Measurements from ENCODE around the gene LMOD2.

The LMOD2 gene

DNA sequence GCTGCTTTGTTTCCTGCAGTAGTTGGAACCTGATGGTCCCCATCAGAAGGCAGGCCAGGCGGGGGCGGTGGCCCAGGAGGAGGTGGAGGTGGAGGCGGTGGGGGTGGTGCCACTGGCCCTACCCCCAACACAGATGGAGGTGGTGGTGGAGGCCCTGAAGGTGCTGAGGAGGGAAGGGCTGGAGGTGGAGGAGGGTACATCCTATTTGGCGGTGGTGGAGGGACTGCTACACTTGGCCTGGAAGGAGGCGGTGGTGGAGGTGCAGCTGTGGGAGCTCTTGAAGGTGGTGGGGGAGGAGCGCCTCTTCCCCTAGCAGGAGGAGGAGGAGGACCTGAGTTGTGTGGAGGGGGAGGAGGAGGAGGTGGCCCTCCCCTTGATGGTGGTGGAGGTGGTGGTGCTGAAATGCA, 36.8 kb downstream of the LMOD2 start:
- Histone ChIP-seq H3K36me3 (replicated peaks) (peaks cover 12% of the 10 kb centered on the region), H3K4me3 (ENCODE audit: low read depth, low read length) (no peak overlapping the region), H3K27me3 (replicated peaks) (no peaks in the 10 kb centered on the region), H3K27ac (no peak overlapping the region)
- in situ Hi-C loops (cut with HindIII; ENCODE audit: low pct_ligation_motif_present, low sequenced_read_pairs) = no loop called here
- no peak for TF ChIP-seq CTCF (IDR thresholded peaks at IDR 0.05; ENCODE audit: low read depth, low read length, missing control alignments)
- DNase-seq = no peak

DNA sequence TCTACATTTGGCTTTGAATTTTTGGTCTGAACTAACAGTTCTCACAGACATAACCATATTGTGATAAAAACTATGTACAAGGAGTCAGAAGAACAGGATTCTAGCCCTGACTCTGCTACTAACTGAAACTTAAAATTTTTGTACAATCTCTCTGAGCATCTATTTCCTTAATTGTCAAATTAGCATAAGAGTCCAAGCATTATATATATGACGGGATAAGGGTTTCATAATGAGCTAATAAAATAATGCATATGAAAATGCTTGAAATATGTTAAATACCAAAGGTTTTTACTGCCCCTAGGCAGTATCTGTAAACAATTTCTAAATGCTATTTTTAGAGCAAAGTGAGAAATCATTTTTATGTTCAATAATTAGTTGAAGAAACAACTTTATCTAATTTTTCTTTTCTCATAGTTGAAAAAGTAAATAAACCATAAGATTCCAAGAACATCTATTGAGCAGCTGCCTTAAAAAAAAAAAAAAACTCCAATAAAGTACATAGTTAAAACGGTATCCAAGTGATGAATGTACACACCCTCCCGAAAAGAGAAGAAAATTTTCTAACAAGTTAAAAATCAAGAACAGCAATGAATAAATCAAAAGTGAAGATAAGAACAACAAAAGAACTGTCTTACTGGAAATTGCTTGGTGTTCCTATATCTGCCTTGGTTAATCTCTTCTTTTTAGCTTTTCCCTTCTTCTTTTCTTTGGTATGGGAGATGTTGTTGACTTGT, 40.4 kb downstream of the LMOD2 start:
- H3K36me3 ChIP-seq (replicated peaks) = peaks cover 18% of the 10 kb centered on the region
- TF ChIP-seq CTCF (IDR thresholded peaks at IDR 0.05; ENCODE audit: low read depth, low read length, missing control alignments) = no peak
- DNase-seq = no peak
- no peaks in the 10 kb centered on the region for H3K27me3 ChIP-seq (replicated peaks)
- H3K27ac ChIP-seq = no peak overlapping the region
- in situ Hi-C loops (cut with HindIII; ENCODE audit: low pct_ligation_motif_present, low sequenced_read_pairs) = no loop called here
- no peak overlapping the region for H3K4me3 ChIP-seq (ENCODE audit: low read depth, low read length)

DNA sequence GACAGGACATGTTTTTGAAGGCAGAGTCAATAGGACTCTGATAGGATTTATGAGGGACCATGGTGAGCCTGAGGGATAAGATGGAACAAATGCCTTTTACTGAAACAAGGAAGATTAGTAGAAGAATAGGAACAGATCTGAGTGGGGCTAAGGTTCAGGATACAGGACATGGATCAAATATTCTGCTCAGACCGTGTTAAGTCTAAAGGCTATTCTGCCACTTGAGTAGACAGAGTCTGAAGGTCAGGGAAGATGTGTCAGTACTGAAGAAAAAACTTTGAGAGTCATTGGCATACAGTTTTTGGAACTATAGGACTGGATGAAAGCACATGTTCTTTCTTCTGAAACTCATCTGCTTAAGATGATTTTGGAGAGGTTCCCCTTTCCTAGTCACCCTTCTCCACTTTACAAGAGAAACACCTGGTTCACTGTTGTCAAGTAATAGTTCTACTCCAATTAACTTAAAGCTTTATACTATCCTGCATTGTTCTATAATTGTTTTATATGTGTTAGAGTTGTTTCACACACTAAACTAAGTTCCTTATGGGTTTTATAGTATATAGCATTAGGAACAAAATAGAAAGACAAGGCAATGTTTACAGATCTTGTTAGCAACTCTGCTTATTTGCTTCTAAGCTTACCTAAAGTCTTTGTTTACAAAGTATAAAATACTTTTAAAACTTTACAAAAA, 49.7 kb downstream of the LMOD2 start:
- no peak for TF ChIP-seq CTCF (IDR thresholded peaks at IDR 0.05; ENCODE audit: low read depth, low read length, missing control alignments)
- no peak for DNase-seq
- H3K27ac ChIP-seq = no peak overlapping the region
- in situ Hi-C loops (cut with HindIII; ENCODE audit: low pct_ligation_motif_present, low sequenced_read_pairs) = no loop called here
- no peaks in the 10 kb centered on the region for H3K27me3 ChIP-seq (replicated peaks)
- H3K4me3 ChIP-seq (ENCODE audit: low read depth, low read length) = no peak overlapping the region
- peaks cover 13% of the 10 kb centered on the region for H3K36me3 ChIP-seq (replicated peaks)

GRCh38 chr7:123709525-123709924, 53.9 kb downstream of the LMOD2 start:
- Histone ChIP-seq H3K27ac (no peak overlapping the region), H3K27me3 (replicated peaks) (no peaks in the 10 kb centered on the region), H3K36me3 (replicated peaks) (peaks cover 13% of the 10 kb centered on the region), H3K4me3 (ENCODE audit: low read depth, low read length) (no peak overlapping the region)
- no peak for DNase-seq
- in situ Hi-C loops (cut with HindIII; ENCODE audit: low pct_ligation_motif_present, low sequenced_read_pairs) = no loop called here
- TF ChIP-seq CTCF (IDR thresholded peaks at IDR 0.05; ENCODE audit: low read depth, low read length, missing control alignments) = no peak

GRCh38 chr7:123710683-123711082, 55.0 kb downstream of the LMOD2 start:
- no peak overlapping the region for H3K4me3 ChIP-seq (ENCODE audit: low read depth, low read length)
- H3K36me3 ChIP-seq (replicated peaks) = peaks cover 11% of the 10 kb centered on the region
- in situ Hi-C loops (cut with HindIII; ENCODE audit: low pct_ligation_motif_present, low sequenced_read_pairs) = no loop called here
- no peak for TF ChIP-seq CTCF (IDR thresholded peaks at IDR 0.05; ENCODE audit: low read depth, low read length, missing control alignments)
- H3K27me3 ChIP-seq (replicated peaks) = no peaks in the 10 kb centered on the region
- DNase-seq = no peak
- no peak overlapping the region for H3K27ac ChIP-seq

Data from brain microvascular endothelial cell (primary cell).